H1 (cell line): ENCODE data around the gene COPA. TPM values are rescaled to one million over a fixed set of nuclear protein-coding genes. Genes with fewer than 3 reads are reported as not detected.
"Not testable (repeated sequence)": the region's sequence is repeated elsewhere in the genome, so short reads cannot be mapped to it uniquely, and the experiment has no call there.

Source experiments
- CTCF ChIA-PET: fragments of 300-600 bp; sonication (Branson Sonifier 250); formaldehyde crosslinking; loops from one replicate; lab custom pipeline; 2021; ENCODE audit not compliant: partially characterized antibody; lab: Charles Lee
- POLR2A ChIA-PET: fragments of 300-600 bp; sonication (Branson Sonifier 250); formaldehyde crosslinking; loops from one replicate; lab custom pipeline; 2021; ENCODE audit warnings: inconsistent platforms; ENCODE audit not compliant: partially characterized antibody; lab: Charles Lee
- DNase-seq, 2 experiments: peaks; one replicate each; pipeline versions ENCODE4 v3.0.0 to v3.0.0-alpha.2; 2010 to 2022; ENCODE audit warnings: low spot score in 2 of 2, low read depth in 1 of 2, mixed read lengths in 1 of 2
- FAIRE-seq: peaks from 2 replicates; lab custom pipeline; 2011; peaks lifted over from hg19 to GRCh38; lab: Jason Lieb, UNC
- H2AFZ ChIP-seq: 2 replicates; pipeline ENCODE4 v1.8.1; 2012; ENCODE audit warnings: low read length, inconsistent platforms
- H2AK5ac ChIP-seq: 2 replicates; pipeline ENCODE4 v1.6.1; 2013; ENCODE audit warnings: low read depth, low read length
- H2BK120ac ChIP-seq: replicated peaks from 2 replicates; pipeline ENCODE3; 2013; ENCODE audit warnings: low read depth, low read length, inconsistent platforms
- H2BK12ac ChIP-seq: 2 replicates; pipeline ENCODE4 v1.6.1; 2013; ENCODE audit warnings: low read depth, low read length
- H2BK15ac ChIP-seq: 2 replicates; pipeline ENCODE4 v1.6.1; 2013; ENCODE audit warnings: low read length
- H2BK20ac ChIP-seq: 2 replicates; pipeline ENCODE4 v1.6.1; 2013; ENCODE audit warnings: low read length
- H2BK5ac ChIP-seq: 2 replicates; pipeline ENCODE4 v1.6.1; 2013; ENCODE audit warnings: low read depth, low read length
- H3K14ac ChIP-seq: 2 replicates; pipeline ENCODE4 v1.6.1; 2013; ENCODE audit warnings: inconsistent platforms; ENCODE audit not compliant: insufficient read length
- H3K18ac ChIP-seq: 2 replicates; pipeline ENCODE4 v1.6.1; 2013; ENCODE audit warnings: low read length; ENCODE audit errors: extremely low read depth
- H3K23ac ChIP-seq: 2 replicates; pipeline ENCODE4 v1.6.1; 2013; ENCODE audit warnings: inconsistent platforms; ENCODE audit not compliant: insufficient read length
- H3K23me2 ChIP-seq: 2 replicates; pipeline ENCODE4 v1.6.1; 2013; ENCODE audit warnings: low read depth, low read length
- H3K27ac ChIP-seq: 2 replicates; pipeline ENCODE4 v1.6.1; 2011; ENCODE audit warnings: low read depth, low read length, inconsistent platforms
- H3K27me3 ChIP-seq, 4 experiments: replicated peaks in 1 of 4; 1 replicate in 1 of 4; 2 replicates in 3 of 4; pipeline versions ENCODE4 v1.6.1 to v1.8.1; 2011 to 2013; ENCODE audit warnings: low read length in 3 of 4, mild to moderate bottlenecking in 3 of 4, inconsistent platforms in 2 of 4, mixed read lengths in 2 of 4, moderate library complexity in 1 of 4; ENCODE audit not compliant: control insufficient read depth in 3 of 4, insufficient read depth in 3 of 4; ENCODE audit errors: extremely low read depth in 1 of 4
- H3K36me3 ChIP-seq, 4 experiments: 2 replicates each; pipeline versions ENCODE4 v1.6.1 to v1.8.1; 2011 to 2013; ENCODE audit warnings: mild to moderate bottlenecking in 4 of 4, low read length in 3 of 4, moderate library complexity in 2 of 4, control low read depth in 1 of 4, inconsistent platforms in 1 of 4; ENCODE audit not compliant: insufficient read depth in 4 of 4, control insufficient read depth in 2 of 4
- H3K4ac ChIP-seq: replicated peaks from 2 replicates; pipeline ENCODE3; 2013; ENCODE audit warnings: low read length, low read depth, mixed read lengths, inconsistent platforms; ENCODE audit not compliant: insufficient read length
- H3K4me1 ChIP-seq, 4 experiments: replicated peaks in 1 of 4; 1 replicate in 1 of 4; 2 replicates in 3 of 4; pipeline versions ENCODE4 v1.6.1 to v1.8.1; 2011 to 2013; ENCODE audit warnings: low read length in 3 of 4, inconsistent platforms in 2 of 4, mixed read lengths in 1 of 4; ENCODE audit not compliant: insufficient read depth in 4 of 4, control insufficient read depth in 3 of 4
- H3K4me2 ChIP-seq, 2 experiments: 2 replicates each; pipeline versions ENCODE4 v1.6.1 to v1.8.1; 2011 to 2013; ENCODE audit warnings: low read depth in 2 of 2, low read length in 2 of 2, control low read depth in 1 of 2, inconsistent platforms in 1 of 2, mild to moderate bottlenecking in 1 of 2; ENCODE audit not compliant: insufficient read depth in 1 of 2
- H3K4me3 ChIP-seq, 4 experiments: fragments of 200-600, 300-600 bp in 1 of 4; sonication (generic), shearing (Covaris generic), sonication (Bioruptor Twin) in 1 of 4; 2 replicates each; pipeline versions ENCODE4 v1.5.1 to v1.8.1; 2011 to 2016; ENCODE audit warnings: low read length in 4 of 4, low read depth in 3 of 4, control low read depth in 2 of 4, inconsistent platforms in 2 of 4, mild to moderate bottlenecking in 2 of 4, mixed read lengths in 1 of 4, moderate library complexity in 1 of 4; ENCODE audit not compliant: insufficient read depth in 2 of 4; ENCODE audit errors: extremely low read depth in 1 of 4
- H3K56ac ChIP-seq: replicated peaks from 2 replicates; pipeline ENCODE3; 2013; ENCODE audit warnings: low read depth, mild to moderate bottlenecking, mixed read lengths, low read length, inconsistent platforms; ENCODE audit not compliant: insufficient read length
- H3K79me1 ChIP-seq: 2 replicates; pipeline ENCODE4 v1.6.1; 2013; ENCODE audit warnings: low read depth, low read length, control low read depth
- H3K79me2 ChIP-seq, 2 experiments: 2 replicates each; pipeline versions ENCODE4 v1.6.1 to v1.8.1; 2012 to 2013; ENCODE audit warnings: low read length in 2 of 2, mild to moderate bottlenecking in 2 of 2, inconsistent platforms in 1 of 2; ENCODE audit not compliant: insufficient read depth in 2 of 2, control insufficient read depth in 1 of 2
- H3K9ac ChIP-seq, 4 experiments: replicated peaks in 1 of 4; 1 replicate in 1 of 4; 2 replicates in 3 of 4; pipeline versions ENCODE4 v1.6.1 to v1.8.1; 2011 to 2013; ENCODE audit warnings: low read depth in 3 of 4, low read length in 3 of 4, control low read depth in 2 of 4, mild to moderate bottlenecking in 2 of 4, moderate library complexity in 2 of 4, inconsistent platforms in 1 of 4; ENCODE audit errors: extremely low read depth in 1 of 4
- H3K9me3 ChIP-seq, 2 experiments: 2 replicates each; pipeline versions ENCODE4 v1.6.1 to v1.8.1; 2012 to 2013; ENCODE audit warnings: mild to moderate bottlenecking in 2 of 2, moderate library complexity in 2 of 2, control low read depth in 1 of 2, inconsistent platforms in 1 of 2, low read depth in 1 of 2, low read length in 1 of 2, mixed read lengths in 1 of 2; ENCODE audit not compliant: insufficient read depth in 2 of 2
- H4K20me1 ChIP-seq, 2 experiments: replicated peaks in 1 of 2; 2 replicates each; pipeline versions ENCODE3 to v1.8.1; 2011 to 2013; ENCODE audit warnings: inconsistent platforms in 2 of 2, low read length in 2 of 2, mild to moderate bottlenecking in 1 of 2; ENCODE audit not compliant: insufficient read depth in 2 of 2, control insufficient read depth in 1 of 2
- H4K5ac ChIP-seq: 2 replicates; pipeline ENCODE4 v1.6.1; 2013; ENCODE audit warnings: low read length, low read depth, mixed read lengths, inconsistent platforms; ENCODE audit not compliant: insufficient read length
- H4K8ac ChIP-seq: 2 replicates; pipeline ENCODE4 v1.8.0; 2013; ENCODE audit warnings: mild to moderate bottlenecking, moderate library complexity, low read length, inconsistent platforms; ENCODE audit not compliant: insufficient read depth; ENCODE audit errors: extremely low read depth
- H4K91ac ChIP-seq: replicated peaks from 2 replicates; pipeline ENCODE3; 2013; ENCODE audit warnings: low read length, mixed read lengths, inconsistent platforms; ENCODE audit not compliant: insufficient read length
- GABPA ChIP-seq: IDR thresholded peaks from 2 replicates; pipeline ENCODE4 v1.6.1; 2011; ENCODE audit warnings: mild to moderate bottlenecking, low read length, moderate library complexity, borderline replicate concordance; ENCODE audit not compliant: insufficient read depth
- MAFK ChIP-seq: IDR thresholded peaks from 2 replicates; pipeline ENCODE4 v1.6.1; 2012; ENCODE audit warnings: low read depth, mild to moderate bottlenecking, improper control_type of control experiment, low read length
- PHF8 ChIP-seq: fragments of 200-600 bp; sonication (generic); conservative IDR thresholded peaks from 2 replicates; pipeline ENCODE4 v1.7.1; 2012; ENCODE audit warnings: low read depth, mild to moderate bottlenecking, inconsistent platforms, low read length, moderate library complexity
- RFX5 ChIP-seq: IDR thresholded peaks from 2 replicates; pipeline ENCODE4 v1.6.1; 2011; ENCODE audit warnings: low read depth, low read length, improper control_type of control experiment, borderline replicate concordance
- TAF1 ChIP-seq: IDR thresholded peaks from 2 replicates; pipeline ENCODE4 v1.6.1; 2011; ENCODE audit warnings: mild to moderate bottlenecking, low read depth, low read length
- TCF12 ChIP-seq: IDR thresholded peaks from 2 replicates; pipeline ENCODE4 v1.6.1; 2011; ENCODE audit warnings: low read depth, mild to moderate bottlenecking, low read length
- YY1 ChIP-seq: IDR thresholded peaks from 2 replicates; pipeline ENCODE4 v1.6.1; 2011; ENCODE audit warnings: low read depth, mild to moderate bottlenecking, low read length
- WGBS, 2 experiments: shearing (Covaris generic) in 1 of 2; methylation state at CpG; one replicate each; pipeline versions ENCODE4 v1.1.6 to v1.1.7; 2013 to 2015; ENCODE audit warnings: low lambda C conversion rate in 2 of 2, mixed read lengths in 2 of 2, inconsistent platforms in 1 of 2, low coverage in 1 of 2, missing lambda C conversion rate in 1 of 2; ENCODE audit not compliant: insufficient replicate concordance in 2 of 2, insufficient coverage in 1 of 2, insufficient read length in 1 of 2; ENCODE audit errors: extremely low coverage in 1 of 2, missing lambda C conversion rate in 1 of 2; 5-methylcytosine and 5-hydroxymethylcytosine counted together
- polyA plus RNA-seq, 7 experiments: library from polyadenylated mRNA; depleted of rRNA in 3 of 7; stranded (reverse) in 5 of 7; unstranded in 2 of 7; fragments of >200 nt in 5 of 7; fragments of 200-250 nt in 2 of 7; gene quantifications; 1 replicate in 5 of 7; 2 replicates in 1 of 7; 4 replicates in 1 of 7; pipeline versions ENCODE4 v1.2.1 to v1.2.3, GENCODE V29; 2011 to 2013; ENCODE audit warnings: missing spikeins in 2 of 7, mixed read lengths in 2 of 7
- total RNA-seq: library from RNA; stranded (reverse); fragmentation: NEBNext Ultra II Directional; extraction: Animal tissue kit (Norgen Biotek cat#: 25700); gene quantifications from 2 replicates; pipeline ENCODE4 v1.2.1, GENCODE V29; 2021

COPA gene
- total and polyA plus RNA-seq, 2 of the 8 experiments (the other 6 are each of a cell fraction or from before 2014, with no cell fraction given): 78.2 to 115 TPM

DNA sequence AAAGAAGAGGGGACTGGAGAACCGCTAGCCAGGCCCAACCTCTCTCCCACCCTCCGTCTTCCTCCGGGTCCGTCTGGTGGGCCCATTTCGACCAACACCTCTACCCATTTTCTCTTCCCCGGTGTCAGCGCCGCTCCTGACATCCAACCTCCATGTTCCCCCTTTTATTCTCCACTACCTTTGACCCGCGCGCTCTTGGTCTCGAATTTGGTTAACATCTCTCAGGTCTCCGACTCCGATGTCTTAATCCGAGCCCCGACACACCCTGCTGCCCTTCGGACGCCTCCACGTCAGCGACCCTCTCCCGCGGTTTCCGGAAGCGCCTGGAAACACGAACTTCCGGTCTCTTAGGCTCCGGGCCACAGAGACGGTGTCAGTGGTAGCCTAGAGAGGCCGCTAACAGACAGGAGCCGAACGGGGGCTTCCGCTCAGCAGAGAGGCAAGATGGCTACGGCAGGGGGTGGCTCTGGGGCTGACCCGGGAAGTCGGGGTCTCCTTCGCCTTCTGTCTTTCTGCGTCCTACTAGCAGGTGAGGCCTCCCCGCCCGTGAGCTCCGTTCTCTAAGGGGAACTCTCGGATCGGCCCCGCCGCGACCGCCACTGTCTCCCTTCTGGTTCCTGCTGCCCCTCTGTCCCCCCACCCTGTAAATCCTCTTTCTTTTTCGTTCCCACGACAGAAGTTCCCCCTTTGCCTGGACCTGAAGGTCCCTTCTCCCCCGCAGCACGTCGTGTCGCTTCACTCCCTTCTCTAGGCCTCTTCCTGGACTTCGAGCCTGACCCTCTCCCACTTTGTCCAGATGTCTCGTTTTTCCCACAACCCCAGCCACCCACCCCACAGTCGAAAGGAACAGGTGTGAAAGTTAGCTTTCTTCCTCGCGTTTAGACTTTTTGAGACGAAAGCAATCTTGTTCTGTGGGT, at the start of gene COPA, which contains the start of gene NCSTN (continued):
- TF ChIP-seq GABPA (peak; percentile 94), RFX5 (no peak), PHF8 (peak; percentile 81), MAFK (no peak), TCF12 (no peak), YY1 (peak; percentile 96), TAF1 (peak; percentile 97)

DNA sequence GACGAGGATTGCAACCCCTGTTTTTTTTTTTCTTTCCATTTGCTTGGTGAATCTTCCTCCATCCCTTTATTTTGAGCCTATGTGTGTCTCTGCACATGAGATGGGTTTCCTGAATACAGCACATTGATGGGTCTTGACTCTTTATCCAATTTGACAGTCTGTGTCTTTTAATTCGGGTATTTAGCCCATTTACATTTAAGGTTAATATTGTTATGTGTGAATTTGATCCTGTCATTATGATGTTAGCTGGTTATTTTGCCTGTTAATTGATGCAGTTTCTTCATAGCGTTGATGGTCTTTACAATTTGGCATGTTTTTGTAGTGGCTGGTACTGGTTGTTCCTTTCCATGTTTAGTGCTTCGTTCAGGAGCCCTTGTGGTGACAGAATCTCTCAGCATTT, 45.4 kb upstream of the COPA start:
- H3K9ac ChIP-seq, H3K56ac ChIP-seq, FAIRE-seq, H3K27ac ChIP-seq, H4K91ac ChIP-seq, H2BK12ac ChIP-seq, H3K23ac ChIP-seq, H2BK20ac ChIP-seq, H2BK120ac ChIP-seq, H2AFZ ChIP-seq, H2BK5ac ChIP-seq, H3K14ac ChIP-seq, H3K36me3 ChIP-seq, H4K20me1 ChIP-seq, H3K18ac ChIP-seq, H4K8ac ChIP-seq, H2BK15ac ChIP-seq, H3K79me2 ChIP-seq, DNase-seq, H3K79me1 ChIP-seq, H2AK5ac ChIP-seq, H3K4me3 ChIP-seq, H3K9me3 ChIP-seq, H4K5ac ChIP-seq, H3K27me3 ChIP-seq, H3K4ac ChIP-seq, H3K4me2 ChIP-seq, H3K4me1 ChIP-seq, H3K23me2 ChIP-seq, POLR2A ChIA-PET: not testable (repeated sequence)
- 90% methylated on average over 4 of the region's 4 CpGs; no CpG with 5 or more reads in 1 of the 2 experiments for WGBS, 2 experiments
- CTCF ChIA-PET: interaction anchor here (1.6 kb wide), 2 partner anchors 9 to 11 kb away, joined by 3 to 7 read pairs; no protein-coding TSS in a partner anchor
